Kidney capillary endothelial cell (primary cell): ENCODE data around the gene MBD6.

Experiments
- DNase-seq: peaks from one replicate; pipeline ENCODE4 v3.0.0-alpha.2; 2018; ENCODE audit warnings: low spot score

MBD6 gene

DNA sequence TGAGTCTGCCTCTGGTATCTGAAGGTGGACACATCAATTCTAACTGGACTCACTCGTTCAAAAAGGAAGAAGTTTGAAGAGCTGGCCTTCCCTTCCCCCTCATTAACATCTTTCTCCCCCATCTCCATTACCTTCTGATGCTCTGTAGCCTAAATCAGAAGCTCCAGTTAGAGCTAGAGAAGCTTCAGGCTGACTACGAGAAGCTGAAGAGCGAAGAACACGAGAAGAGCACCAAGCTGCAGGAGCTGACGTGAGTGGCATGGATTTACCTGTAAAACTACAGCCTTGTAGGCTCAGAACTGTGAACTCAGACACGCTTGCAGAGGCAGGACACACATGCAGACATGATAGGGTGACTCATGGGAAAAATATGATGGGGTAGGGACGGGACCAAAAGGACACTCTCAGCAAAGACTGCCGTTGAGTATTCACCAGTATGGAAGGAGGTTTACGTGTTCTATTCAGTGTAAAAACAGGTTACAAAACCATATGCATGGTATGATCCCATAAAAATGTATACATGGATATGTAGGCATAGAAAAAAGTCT is 54.1 kb downstream of the MBD6 start:
- DNase-seq: no peak

DNA sequence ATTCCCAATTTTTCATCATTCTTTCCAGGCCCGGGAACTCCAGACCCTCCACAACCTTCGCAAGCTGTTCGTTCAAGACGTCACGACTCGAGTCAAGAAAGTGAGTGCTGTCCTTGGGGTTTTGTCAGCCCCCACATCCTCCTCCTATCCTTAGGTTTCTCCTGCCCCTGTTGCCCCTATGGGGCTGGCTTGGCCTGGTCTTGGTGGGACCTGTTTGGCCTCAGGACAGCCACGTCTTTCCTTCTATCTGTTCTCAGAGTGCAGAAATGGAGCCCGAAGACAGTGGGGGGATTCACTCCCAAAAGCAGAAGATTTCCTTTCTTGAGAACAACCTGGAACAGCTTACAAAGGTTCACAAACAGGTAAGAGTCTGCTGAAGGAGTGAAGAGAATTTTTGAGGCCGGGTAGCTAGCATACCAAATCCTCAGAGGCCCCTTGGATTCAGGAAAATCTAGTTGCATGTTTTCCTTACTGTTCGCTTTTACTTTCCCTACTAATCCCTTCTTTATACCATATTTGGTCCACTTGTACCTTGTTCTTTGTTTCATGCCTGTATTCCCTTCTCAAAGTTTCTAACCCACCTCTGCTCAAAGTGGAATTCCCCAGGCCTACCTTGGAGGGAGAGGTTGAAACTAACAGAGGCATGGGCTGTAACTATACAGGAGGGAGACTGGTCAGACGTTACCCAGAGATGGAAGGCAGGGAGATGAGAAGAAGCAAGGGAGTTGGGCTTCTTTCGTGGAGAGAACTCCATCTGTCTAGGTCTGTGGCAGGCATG is 55.5 kb downstream of the MBD6 start:
- no peak for DNase-seq

DNA sequence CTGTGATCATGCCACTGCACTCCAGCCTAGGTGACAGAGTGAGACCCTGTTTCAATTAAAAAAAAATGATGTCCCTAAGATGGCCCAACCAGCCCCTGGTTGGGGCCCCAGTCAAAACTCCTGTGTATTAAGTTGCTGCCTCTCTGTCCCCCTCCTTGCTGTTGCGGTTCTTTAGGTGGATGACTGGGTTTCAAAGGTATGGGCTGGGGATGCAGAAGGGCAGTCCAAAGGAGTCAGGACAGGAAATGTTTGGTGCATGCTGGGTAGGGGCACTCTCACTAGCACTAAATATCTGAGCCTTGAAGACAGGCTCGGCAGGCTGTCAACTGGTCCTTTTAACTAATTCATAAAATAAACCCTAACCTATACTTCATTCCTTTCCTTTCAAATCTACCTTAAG is 56.4 kb downstream of the MBD6 start:
- no peak for DNase-seq
